Sigmoid colon (tissue), 7 donors: Measurements from ENCODE around the gene THEM5. TPM values are rescaled to one million over a fixed set of nuclear protein-coding genes. Genes with fewer than 3 reads are reported as not detected.
"Not testable (repeated sequence)": the region's sequence is repeated elsewhere in the genome, so short reads cannot be mapped to it uniquely, and the experiment has no call there.

ENCODE experiments used
- DNase-seq: peaks from one replicate; pipeline ENCODE4 v3.0.0-alpha.2; 2019
- H3K27ac ChIP-seq, 4 donors: fragments of 200-600 bp; sonication (generic); one replicate each; pipeline ENCODE4 v1.5.1; 2016 to 2019; ENCODE audit warnings: mild to moderate bottlenecking in 1 of 4
- H3K27me3 ChIP-seq, 3 donors: fragments of 200-600 bp; sonication (generic); one replicate each; pipeline ENCODE4 v1.5.1; 2019; ENCODE audit warnings: mild to moderate bottlenecking in 1 of 3
- H3K36me3 ChIP-seq, 4 donors: fragments of 200-600 bp; sonication (generic); one replicate each; pipeline ENCODE4 v1.5.1; 2016 to 2019
- H3K4me1 ChIP-seq, 4 donors: fragments of 200-600 bp; sonication (generic); one replicate each; pipeline ENCODE4 v1.5.1; 2017 to 2019
- H3K4me3 ChIP-seq, 4 donors: fragments of 200-600 bp; sonication (generic); one replicate each; pipeline ENCODE4 v1.5.1; 2017 to 2019; ENCODE audit warnings: mild to moderate bottlenecking in 2 of 4, moderate library complexity in 1 of 4
- H3K9me3 ChIP-seq, 4 donors: fragments of 200-600 bp in 3 of 4; sonication (generic) in 3 of 4; one replicate each; pipeline versions ENCODE4 v1.5.1 to v1.6.1; 2013 to 2019
- CTCF ChIP-seq, 4 experiments: fragments of 450-650 bp in 3 of 4; fragments of 200-600 bp in 1 of 4; IDR thresholded peaks; one replicate each; pipeline ENCODE4 v1.5.1; 2016 to 2019; ENCODE audit warnings: antibody characterized with exemption in 4 of 4, mild to moderate bottlenecking in 3 of 4, moderate library complexity in 2 of 4
- EP300 ChIP-seq, 4 donors: sonication (generic); formaldehyde crosslinking; IDR thresholded peaks; one replicate each; pipeline ENCODE4 v1.6.1; 2017; ENCODE audit warnings: antibody characterized with exemption in 4 of 4
- POLR2A ChIP-seq, 2 donors: fragments of 450-650 bp; IDR thresholded peaks; one replicate each; pipeline ENCODE4 v1.6.1; 2016; ENCODE audit warnings: antibody characterized with exemption in 2 of 2, mild to moderate bottlenecking in 2 of 2, moderate library complexity in 2 of 2
- POLR2AphosphoS5 ChIP-seq, 4 donors: sonication (generic); formaldehyde crosslinking; IDR thresholded peaks; one replicate each; pipeline ENCODE4 v1.6.1; 2017; ENCODE audit warnings: antibody characterized with exemption in 4 of 4
- WGBS, 2 donors: extraction: QIAGEN DNeasy Blood & Tissue Kit; methylation state at CpG; one replicate each; pipeline ENCODE4 v1.1.7; 2013; 5-methylcytosine and 5-hydroxymethylcytosine counted together
- intact Hi-C: fragments of 100-400 bp; cut with DNase I; formaldehyde crosslinking; loops from one replicate; pipeline ENCODE4 v1.15.1; 2023
- polyA plus RNA-seq, 3 donors: library from polyadenylated mRNA; stranded (reverse); fragments of 200-250 nt; gene quantifications; one replicate each; pipeline ENCODE4 v1.2.3, GENCODE V29; 2013
- total RNA-seq, 4 donors: library from RNA; depleted of rRNA; stranded (reverse); fragments of >200 nt; gene quantifications; one replicate each; pipeline ENCODE4 v1.1.0, GENCODE V29; 2016
- donor health status: healthy with polysubstance abuse.
- donor health status: Bipolar disorder and iron deficiency.
- donor health status: healthy.

Gene THEM5
- total and polyA plus RNA-seq, 7 donors, result not detected

GRCh38 chr1:151887028-151887427 is 33.5 kb upstream of the THEM5 start:
- Histone ChIP-seq H3K4me1 (no peaks in the 10 kb centered on the region), H3K27me3 (no peaks in the 10 kb centered on the region), H3K36me3 (peaks cover 0 to 39% (median 8%) of the 10 kb centered on the region in 4 donors), H3K27ac (no peak overlapping the region), H3K9me3 (no peaks in the 10 kb centered on the region), H3K4me3 (no peak overlapping the region)
- no peak for TF ChIP-seq POLR2A (IDR thresholded peaks at IDR 0.05)
- TF ChIP-seq POLR2AphosphoS5 (IDR thresholded peaks at IDR 0.05), result no peak
- TF ChIP-seq EP300 (IDR thresholded peaks at IDR 0.05), result no peak
- no peak for TF ChIP-seq CTCF (IDR thresholded peaks at IDR 0.05)
- intact Hi-C loops, result no loop called here
- 67 to 77% methylated on average over 1 of the region's 1 CpG for WGBS, 2 donors
- DNase-seq, result no peak

- H3K4me3 ChIP-seq, result no peak overlapping the region
- intact Hi-C loops, result no loop called here
- H3K27ac ChIP-seq, result no peak overlapping the region
- no peak for TF ChIP-seq POLR2A (IDR thresholded peaks at IDR 0.05)
- no peak for TF ChIP-seq EP300 (IDR thresholded peaks at IDR 0.05)
- no peak for TF ChIP-seq CTCF (IDR thresholded peaks at IDR 0.05)
- TF ChIP-seq POLR2AphosphoS5 (IDR thresholded peaks at IDR 0.05), result no peak
- WGBS, 2 donors, result 86 to 91% methylated on average over 1 of the region's 1 CpG
- no peaks in the 10 kb centered on the region for H3K9me3 ChIP-seq
- H3K36me3 ChIP-seq, result peaks cover 0 to 30% (median 7%) of the 10 kb centered on the region in 4 donors
- no peaks in the 10 kb centered on the region for H3K4me1 ChIP-seq
- H3K27me3 ChIP-seq, result no peaks in the 10 kb centered on the region
- DNase-seq, result no peak
Measured at GRCh38 chr1:151885479-151885878, 32.0 kb upstream of the THEM5 start.

DNA sequence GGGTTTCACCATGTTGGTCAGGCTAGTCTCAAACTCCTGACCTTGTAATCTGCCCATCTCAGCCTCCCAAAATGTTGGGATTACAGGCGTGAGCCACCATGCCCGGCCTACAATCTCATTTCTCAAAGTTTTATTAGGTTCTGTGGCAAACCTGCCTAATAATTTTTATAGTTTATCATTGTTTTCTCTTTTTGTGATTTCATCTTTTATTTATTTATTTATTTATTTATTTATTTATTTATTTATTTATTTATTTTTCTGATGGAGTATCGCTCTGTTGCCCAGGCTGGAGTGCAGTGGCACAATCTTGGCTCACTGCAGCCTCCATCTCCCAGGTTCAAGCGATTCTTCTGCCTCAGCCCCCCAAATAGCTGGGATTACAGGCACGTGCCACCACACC is 31.4 kb upstream of the THEM5 start:
- intact Hi-C loops, H3K27ac ChIP-seq, H3K27me3 ChIP-seq, H3K4me1 ChIP-seq, H3K4me3 ChIP-seq, DNase-seq, H3K9me3 ChIP-seq: not testable (repeated sequence)
- WGBS, 2 donors, result 95 to 97% methylated on average over 5 of the region's 5 CpGs
- peaks cover 0 to 30% (median 7%) of the 10 kb centered on the region in 4 donors for H3K36me3 ChIP-seq

DNA sequence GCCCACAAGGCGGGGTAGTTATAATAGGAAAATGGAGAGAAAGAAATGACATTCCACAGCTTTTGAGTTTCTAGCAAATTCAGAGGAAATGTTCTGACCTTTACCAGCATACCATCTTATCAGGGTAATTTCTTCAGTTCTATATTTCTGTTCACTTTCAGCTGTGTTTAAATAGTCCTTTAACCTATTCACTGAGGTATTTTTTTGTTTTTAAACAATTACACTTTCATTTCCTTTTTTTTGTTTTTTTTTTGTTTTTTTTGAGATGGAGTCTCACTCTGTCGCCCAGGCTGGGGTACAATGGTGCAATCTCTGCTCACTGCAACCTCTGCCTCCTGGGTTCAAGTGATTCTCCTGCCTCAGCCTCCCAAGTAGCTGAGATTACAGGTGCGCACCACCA is 30.9 kb upstream of the THEM5 start:
- intact Hi-C loops, result not testable (repeated sequence)

DNA sequence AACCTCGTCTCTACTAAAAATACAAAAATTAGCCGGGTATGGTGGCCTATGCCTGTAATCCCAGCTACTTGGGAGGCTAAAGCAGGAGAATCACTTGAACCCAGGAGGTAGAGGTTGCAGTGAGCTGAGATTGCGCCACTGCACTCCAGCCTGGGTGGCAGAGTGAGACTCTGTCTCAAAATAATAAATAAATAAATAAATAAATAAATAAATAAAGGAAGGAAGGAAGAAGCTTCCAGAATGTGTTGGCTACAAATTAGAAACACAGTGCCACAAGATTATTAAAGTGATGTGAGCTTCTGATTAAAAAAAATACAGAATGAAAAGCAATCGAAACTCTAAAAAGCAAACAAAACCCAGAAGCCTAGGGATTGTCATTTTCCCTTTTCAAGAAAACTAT is 30.4 kb upstream of the THEM5 start:
- H3K4me3 ChIP-seq, H3K4me1 ChIP-seq, H3K27me3 ChIP-seq, intact Hi-C loops, DNase-seq, H3K9me3 ChIP-seq, H3K27ac ChIP-seq: not testable (repeated sequence)
- WGBS, 2 donors, result 87 to 98% methylated on average over 4 of the region's 4 CpGs
- peaks cover 0 to 26% (median 5%) of the 10 kb centered on the region in 4 donors for H3K36me3 ChIP-seq

More for the DNA sequence above, 30.9 kb upstream of the THEM5 start:
- H3K9me3 ChIP-seq, H3K4me1 ChIP-seq, DNase-seq, H3K27ac ChIP-seq, H3K4me3 ChIP-seq, H3K27me3 ChIP-seq: not testable (repeated sequence)
- 88 to 94% methylated on average over 3 of the region's 3 CpGs for WGBS, 2 donors
- H3K36me3 ChIP-seq, result peaks cover 0 to 29% (median 7%) of the 10 kb centered on the region in 4 donors

GRCh38 chr1:151882918-151883317 is 29.4 kb upstream of the THEM5 start:
- DNase-seq, intact Hi-C loops, H3K27me3 ChIP-seq, H3K4me1 ChIP-seq, H3K27ac ChIP-seq, H3K9me3 ChIP-seq, H3K4me3 ChIP-seq: not testable (repeated sequence)
- 94 to 95% methylated on average over 5 of the region's 5 CpGs for WGBS, 2 donors
- H3K36me3 ChIP-seq, result peaks cover 0 to 24% (median 4%) of the 10 kb centered on the region in 4 donors

GRCh38 chr1:151882466-151882865 is 29.0 kb upstream of the THEM5 start:
- H3K27me3 ChIP-seq, result no peaks in the 10 kb centered on the region
- no peaks in the 10 kb centered on the region for H3K9me3 ChIP-seq
- no peak for DNase-seq
- WGBS, 2 donors, result 95 to 98% methylated on average over 2 of the region's 2 CpGs
- H3K4me1 ChIP-seq, result no peaks in the 10 kb centered on the region
- no peak overlapping the region for H3K27ac ChIP-seq
- peaks cover 0 to 19% (median 3%) of the 10 kb centered on the region in 4 donors for H3K36me3 ChIP-seq
- intact Hi-C loops, result no loop called here
- TF ChIP-seq CTCF (IDR thresholded peaks at IDR 0.05) (no peak), POLR2AphosphoS5 (IDR thresholded peaks at IDR 0.05) (no peak), EP300 (IDR thresholded peaks at IDR 0.05) (no peak), POLR2A (IDR thresholded peaks at IDR 0.05) (no peak)
- no peak overlapping the region for H3K4me3 ChIP-seq
